Activated CD8-positive, alpha-beta memory T cell treated with anti-CD3 and anti-CD28 coated beads, Interleukin-2, amount 10 ng/mL, durations not matched to agents 7 days and 5 days (primary cell): Measurements from ENCODE around the gene BAIAP2L2. TPM values are rescaled to one million over a fixed set of nuclear protein-coding genes. Genes with fewer than 3 reads are reported as not detected.

Experiments
- ATAC-seq: fragments of 150-1000 bp; cut with Tn5 transposase; one replicate; pipeline ENCODE4 v1.10.0; 2021; ENCODE audit warnings: moderate library complexity
- CTCF ChIA-PET: fragments of 350-600 bp; sonication (Branson Sonifier 250); formaldehyde crosslinking; loops from one replicate; lab custom pipeline; 2021; ENCODE audit warnings: antibody characterized with exemption; lab: Charles Lee
- DNase-seq: peaks from one replicate; pipeline ENCODE4 v3.0.0-alpha.2; 2020
- H3K27ac Mint-ChIP-seq: one replicate; pipeline ENCODE4 v1.8.0; 2021; ENCODE audit warnings: mild to moderate bottlenecking, mixed read lengths
- H3K27me3 Mint-ChIP-seq: one replicate; pipeline ENCODE4 v1.8.0; 2021; ENCODE audit warnings: mixed read lengths
- H3K36me3 Mint-ChIP-seq: one replicate; pipeline ENCODE4 v1.8.0; 2021; ENCODE audit warnings: mild to moderate bottlenecking, mixed read lengths
- H3K4me1 Mint-ChIP-seq: one replicate; pipeline ENCODE4 v1.8.0; 2021; ENCODE audit warnings: mixed read lengths
- H3K4me3 Mint-ChIP-seq: one replicate; pipeline ENCODE4 v1.8.0; 2021; ENCODE audit warnings: mild to moderate bottlenecking, moderate library complexity, mixed read lengths
- H3K9me3 Mint-ChIP-seq: one replicate; pipeline ENCODE4 v1.8.0; 2022; ENCODE audit warnings: low read depth, mixed read lengths
- total RNA-seq, 2 experiments: library from RNA; stranded (reverse); gene quantifications; one replicate each; pipeline ENCODE4 v1.2.3, GENCODE V29; 2021

Gene BAIAP2L2
- total RNA-seq, 2 experiments from 2014 or later, result 0.37 to 0.70 TPM

- H3K27me3 Mint-ChIP-seq, result no peaks in the 10 kb centered on the region
- no peak overlapping the region for H3K4me3 Mint-ChIP-seq
- CTCF ChIA-PET, result interaction anchor here (0.8 to 1.2 kb wide), 3 partner anchors 16 to 21 kb away, joined by 3 to 5 read pairs (median 3); no protein-coding TSS in a partner anchor
Measured at GRCh38 chr22:38071421-38072321, 38.8 kb downstream of the BAIAP2L2 start.

GRCh38 chr22:38070250-38070921 lies 40.1 kb downstream of the BAIAP2L2 start:
- no peaks in the 10 kb centered on the region for H3K9me3 Mint-ChIP-seq
- CTCF ChIA-PET, result interaction anchor here (0.6 to 2.2 kb wide), 3 partner anchors 18 to 160 kb away, joined by 3 to 10 read pairs (median 3); no protein-coding TSS in a partner anchor
- no peak overlapping the region for H3K4me3 Mint-ChIP-seq
- DNase-seq (no peak), ATAC-seq (no peak)
- H3K27me3 Mint-ChIP-seq, result no peaks in the 10 kb centered on the region
- H3K36me3 Mint-ChIP-seq, result peaks cover 2% of the 10 kb centered on the region
- H3K27ac Mint-ChIP-seq, result no peak overlapping the region
- H3K4me1 Mint-ChIP-seq, result no peaks in the 10 kb centered on the region

More at GRCh38 chr22:38071421-38072321, 38.8 kb downstream of the BAIAP2L2 start:
- Mint-ChIP-seq H3K4me1 (no peaks in the 10 kb centered on the region), H3K9me3 (no peaks in the 10 kb centered on the region), H3K27ac (no peak overlapping the region), H3K36me3 (peaks cover 2% of the 10 kb centered on the region)
- DNase-seq (no peak), ATAC-seq (no peak)

- no peak overlapping the region for H3K4me3 Mint-ChIP-seq
- H3K36me3 Mint-ChIP-seq, result peaks cover 2% of the 10 kb centered on the region
- no peak overlapping the region for H3K27ac Mint-ChIP-seq
- ATAC-seq, result no peak
- H3K27me3 Mint-ChIP-seq, result no peaks in the 10 kb centered on the region
- CTCF ChIA-PET, result interaction anchor here (1.7 to 2.2 kb wide), 2 partner anchors 18 to 161 kb away, joined by 3 to 10 read pairs; no protein-coding TSS in a partner anchor
- H3K4me1 Mint-ChIP-seq, result no peaks in the 10 kb centered on the region
- no peak for DNase-seq
- no peaks in the 10 kb centered on the region for H3K9me3 Mint-ChIP-seq
Measured at GRCh38 chr22:38069372-38070249, 40.9 kb downstream of the BAIAP2L2 start.

- Mint-ChIP-seq H3K27me3 (no peaks in the 10 kb centered on the region), H3K9me3 (no peaks in the 10 kb centered on the region), H3K27ac (no peak overlapping the region), H3K36me3 (peaks cover 2% of the 10 kb centered on the region), H3K4me1 (no peaks in the 10 kb centered on the region), H3K4me3 (no peak overlapping the region)
- DNase-seq (no peak), ATAC-seq (no peak)
- CTCF ChIA-PET, result interaction anchor here (1.7 to 2.2 kb wide), 2 partner anchors 17 to 162 kb away, joined by 3 to 10 read pairs; no protein-coding TSS in a partner anchor
Measured at GRCh38 chr22:38068641-38069371, 41.7 kb downstream of the BAIAP2L2 start.

GRCh38 chr22:38067761-38068360 lies 42.6 kb downstream of the BAIAP2L2 start:
- Mint-ChIP-seq H3K4me3 (no peak overlapping the region), H3K36me3 (no peaks in the 10 kb centered on the region), H3K27ac (no peak overlapping the region), H3K4me1 (no peaks in the 10 kb centered on the region), H3K27me3 (no peaks in the 10 kb centered on the region), H3K9me3 (no peaks in the 10 kb centered on the region)
- DNase-seq (no peak), ATAC-seq (no peak)
- CTCF ChIA-PET, result no interaction called here

- Mint-ChIP-seq H3K4me1 (no peaks in the 10 kb centered on the region), H3K36me3 (no peaks in the 10 kb centered on the region), H3K27me3 (no peaks in the 10 kb centered on the region), H3K27ac (no peak overlapping the region), H3K9me3 (no peaks in the 10 kb centered on the region), H3K4me3 (no peak overlapping the region)
- DNase-seq (no peak), ATAC-seq (no peak)
- CTCF ChIA-PET, result no interaction called here
Measured at GRCh38 chr22:38067028-38067415, 43.5 kb downstream of the BAIAP2L2 start.

- CTCF ChIA-PET, result interaction anchor here (2.0 kb wide), 1 partner anchor 14 kb away, joined by 11 read pairs; no protein-coding TSS in a partner anchor
- no peak overlapping the region for H3K4me3 Mint-ChIP-seq
- no peaks in the 10 kb centered on the region for H3K27me3 Mint-ChIP-seq
- no peaks in the 10 kb centered on the region for H3K4me1 Mint-ChIP-seq
- DNase-seq (no peak), ATAC-seq (no peak)
- no peak overlapping the region for H3K27ac Mint-ChIP-seq
- H3K9me3 Mint-ChIP-seq, result no peaks in the 10 kb centered on the region
- no peaks in the 10 kb centered on the region for H3K36me3 Mint-ChIP-seq
Measured at GRCh38 chr22:38066381-38067027, 44.0 kb downstream of the BAIAP2L2 start.

- Mint-ChIP-seq H3K4me1 (no peaks in the 10 kb centered on the region), H3K4me3 (no peak overlapping the region), H3K27ac (no peak overlapping the region), H3K9me3 (no peaks in the 10 kb centered on the region), H3K36me3 (peaks cover 2% of the 10 kb centered on the region), H3K27me3 (no peaks in the 10 kb centered on the region)
- ATAC-seq (no peak), DNase-seq (no peak)
- CTCF ChIA-PET, result interaction anchor here (2.0 kb wide), 1 partner anchor 13 kb away, joined by 11 read pairs; no protein-coding TSS in a partner anchor
Measured at GRCh38 chr22:38065539-38065938, 44.9 kb downstream of the BAIAP2L2 start.

GRCh38 chr22:38062791-38063190 lies 47.7 kb downstream of the BAIAP2L2 start:
- H3K4me3 Mint-ChIP-seq, result no peak overlapping the region
- peaks cover 4% of the 10 kb centered on the region for H3K4me1 Mint-ChIP-seq
- H3K36me3 Mint-ChIP-seq, result peaks cover 2% of the 10 kb centered on the region
- H3K27me3 Mint-ChIP-seq, result no peaks in the 10 kb centered on the region
- no peak overlapping the region for H3K27ac Mint-ChIP-seq
- DNase-seq (no peak), ATAC-seq (no peak)
- no peaks in the 10 kb centered on the region for H3K9me3 Mint-ChIP-seq
- CTCF ChIA-PET, result interaction anchor here (0.9 to 2.3 kb wide), 2 partner anchors 10 to 41 kb away, joined by 3 to 12 read pairs; no protein-coding TSS in a partner anchor

GRCh38 chr22:38056969-38057891 lies 53.3 kb downstream of the BAIAP2L2 start, which contains the start of gene PICK1:
Gene PICK1 (plus strand): TSS chr22:38057404. CDS start chr22:38057810, 406 bp downstream.
- H3K4me1 Mint-ChIP-seq, result peaks cover 14% of the 10 kb centered on the region
- peaks cover 2% of the 10 kb centered on the region for H3K27me3 Mint-ChIP-seq
- peak; percentile 90 for DNase-seq
- peak; percentile 88 for ATAC-seq
- peaks cover 2% of the 10 kb centered on the region for H3K36me3 Mint-ChIP-seq
- H3K27ac Mint-ChIP-seq, result peak within 1 kb of the TSS; percentile 98
- no peaks in the 10 kb centered on the region for H3K9me3 Mint-ChIP-seq
- CTCF ChIA-PET, result interaction anchor here (1.0 to 1.2 kb wide), 3 partner anchors 45 to 173 kb away, joined by 3 to 4 read pairs (median 3); no protein-coding TSS in a partner anchor
- H3K4me3 Mint-ChIP-seq, result peak within 1 kb of the TSS; percentile 86
